Measurements from ENCODE around the gene C5orf58. TPM values are rescaled to one million over a fixed set of nuclear protein-coding genes. Genes with fewer than 3 reads are reported as not detected.
"Not testable (repeated sequence)": the region's sequence is repeated elsewhere in the genome, so short reads cannot be mapped to it uniquely, and the experiment has no call there.

The C5orf58 gene
- total and polyA plus RNA-seq, 7 donors: not detected

DNA sequence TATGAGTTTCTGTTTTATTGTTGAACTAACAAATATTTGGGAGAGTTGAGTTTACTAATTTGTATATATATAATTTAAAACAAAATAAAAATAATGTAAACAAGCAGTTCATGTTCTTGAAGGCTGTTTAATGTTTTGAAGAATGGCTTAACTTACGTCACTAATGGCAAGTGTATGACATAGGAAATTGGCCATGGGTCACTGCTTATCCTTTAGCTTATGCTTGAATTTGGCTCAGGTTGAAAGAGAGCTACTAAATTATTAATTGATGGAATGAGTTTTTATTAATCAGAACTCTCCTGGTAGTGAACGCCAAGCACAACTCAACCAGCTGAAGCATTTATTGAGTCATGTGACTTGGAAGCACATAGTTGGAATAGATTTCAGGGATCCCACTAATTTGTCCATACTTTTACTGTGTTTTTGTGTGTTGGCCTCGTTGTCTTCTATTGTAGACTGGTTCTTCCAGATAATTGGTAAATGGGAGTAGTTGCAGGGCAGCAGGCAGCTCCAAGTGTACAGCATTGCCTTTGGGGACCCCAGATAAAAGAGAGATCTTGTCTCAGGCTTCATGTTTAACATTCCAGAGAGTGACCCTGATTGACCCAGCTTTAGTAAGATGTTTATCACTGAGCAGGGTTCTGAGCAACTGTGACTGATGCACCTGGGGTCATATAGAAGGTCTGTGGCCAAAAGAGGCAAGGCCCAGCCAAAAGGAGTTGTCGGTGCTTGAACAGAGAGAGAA lies 13.5 kb downstream of the C5orf58 start:
- H3K27me3 ChIP-seq: no peaks in the 10 kb centered on the region
- DNase-seq: no peak
- intact Hi-C loops (cut with DNase I): no loop called here
- 61 to 81% methylated on average over 4 of the region's 4 CpGs for WGBS, 2 donors
- H3K4me1 ChIP-seq: no peaks in the 10 kb centered on the region
- H3K36me3 ChIP-seq: no peaks in the 10 kb centered on the region
- TF ChIP-seq EP300 (IDR thresholded peaks at IDR 0.05) (no peak), POLR2AphosphoS5 (IDR thresholded peaks at IDR 0.05) (no peak), POLR2A (IDR thresholded peaks at IDR 0.05) (no peak)
- TF ChIP-seq, protein P1, sequence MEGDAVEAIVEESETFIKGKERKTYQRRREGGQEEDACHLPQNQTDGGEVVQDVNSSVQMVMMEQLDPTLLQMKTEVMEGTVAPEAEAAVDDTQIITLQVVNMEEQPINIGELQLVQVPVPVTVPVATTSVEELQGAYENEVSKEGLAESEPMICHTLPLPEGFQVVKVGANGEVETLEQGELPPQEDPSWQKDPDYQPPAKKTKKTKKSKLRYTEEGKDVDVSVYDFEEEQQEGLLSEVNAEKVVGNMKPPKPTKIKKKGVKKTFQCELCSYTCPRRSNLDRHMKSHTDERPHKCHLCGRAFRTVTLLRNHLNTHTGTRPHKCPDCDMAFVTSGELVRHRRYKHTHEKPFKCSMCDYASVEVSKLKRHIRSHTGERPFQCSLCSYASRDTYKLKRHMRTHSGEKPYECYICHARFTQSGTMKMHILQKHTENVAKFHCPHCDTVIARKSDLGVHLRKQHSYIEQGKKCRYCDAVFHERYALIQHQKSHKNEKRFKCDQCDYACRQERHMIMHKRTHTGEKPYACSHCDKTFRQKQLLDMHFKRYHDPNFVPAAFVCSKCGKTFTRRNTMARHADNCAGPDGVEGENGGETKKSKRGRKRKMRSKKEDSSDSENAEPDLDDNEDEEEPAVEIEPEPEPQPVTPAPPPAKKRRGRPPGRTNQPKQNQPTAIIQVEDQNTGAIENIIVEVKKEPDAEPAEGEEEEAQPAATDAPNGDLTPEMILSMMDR (IDR thresholded peaks at IDR 0.05): no peak
- no peak overlapping the region for H3K27ac ChIP-seq
- no peaks in the 10 kb centered on the region for H3K9me3 ChIP-seq
- no peak overlapping the region for H3K4me3 ChIP-seq

DNA sequence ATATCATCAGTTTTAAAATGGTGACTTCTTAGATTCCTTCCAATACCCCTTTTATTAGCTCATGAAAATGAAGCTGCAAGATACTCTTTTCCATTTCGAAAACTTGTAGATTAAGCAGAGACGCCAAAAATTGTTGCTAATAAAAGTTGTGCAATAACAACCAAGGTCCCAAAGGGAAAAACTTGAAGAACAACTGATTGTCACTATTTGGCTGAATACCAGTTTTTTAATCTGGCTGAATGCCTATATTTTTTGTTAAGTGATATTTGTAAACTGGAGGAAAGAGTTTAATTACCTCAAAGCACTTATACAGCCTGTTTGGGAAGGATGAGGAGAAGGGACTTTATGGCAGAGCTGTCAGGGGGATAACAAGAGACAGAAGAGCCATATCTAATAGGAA lies 14.6 kb downstream of the C5orf58 start:
- H3K27me3 ChIP-seq: no peaks in the 10 kb centered on the region
- no peak overlapping the region for H3K4me3 ChIP-seq
- H3K27ac ChIP-seq: no peak overlapping the region
- H3K4me1 ChIP-seq: no peaks in the 10 kb centered on the region
- DNase-seq: no peak
- WGBS, 2 donors: 76 to 83% methylated on average over 2 of the region's 2 CpGs
- intact Hi-C loops (cut with DNase I): no loop called here
- H3K9me3 ChIP-seq: no peaks in the 10 kb centered on the region
- TF ChIP-seq EP300 (IDR thresholded peaks at IDR 0.05): no peak
- no peak for TF ChIP-seq POLR2A (IDR thresholded peaks at IDR 0.05)
- TF ChIP-seq POLR2AphosphoS5 (IDR thresholded peaks at IDR 0.05): no peak
- TF ChIP-seq, protein P1 (IDR thresholded peaks at IDR 0.05): no peak
- H3K36me3 ChIP-seq: no peaks in the 10 kb centered on the region

DNA sequence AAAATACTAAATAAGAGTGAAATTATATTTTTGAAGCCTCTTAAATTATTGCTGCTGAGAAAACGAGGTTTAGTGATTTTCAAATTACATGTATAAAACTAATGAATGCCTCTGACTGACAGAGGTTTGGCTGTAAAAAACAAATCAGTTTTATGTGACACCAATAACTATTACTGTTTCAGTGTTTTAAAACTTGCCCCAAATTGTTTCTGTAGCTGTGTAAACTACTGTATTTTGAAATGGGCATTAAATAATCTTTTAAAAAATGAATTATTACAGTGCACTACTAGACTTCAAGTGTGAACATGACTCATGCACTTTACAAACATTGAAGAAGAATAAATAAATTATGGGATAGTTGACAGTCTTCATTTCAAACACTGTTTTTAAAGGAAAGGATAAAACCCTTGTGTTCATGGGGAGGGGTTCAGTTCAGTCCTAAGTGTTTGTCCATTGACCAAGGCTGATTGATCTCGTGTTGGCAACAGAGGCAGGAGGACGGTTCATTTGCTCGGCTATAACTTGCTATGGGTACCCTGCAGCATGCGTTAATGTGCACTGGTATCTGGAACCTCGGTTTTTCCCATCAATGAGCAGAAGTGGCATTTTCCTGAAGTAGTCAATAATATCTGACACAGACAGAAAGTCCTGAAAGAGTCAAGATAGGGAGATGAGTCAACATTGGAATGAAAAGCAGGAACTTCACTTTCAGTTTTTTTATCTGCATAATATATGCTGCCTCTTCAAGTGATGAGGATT lies 15.6 kb downstream of the C5orf58 start:
- Histone ChIP-seq H3K9me3 (no peaks in the 10 kb centered on the region), H3K27me3 (no peaks in the 10 kb centered on the region), H3K4me3 (no peak overlapping the region), H3K4me1 (no peaks in the 10 kb centered on the region), H3K36me3 (no peaks in the 10 kb centered on the region), H3K27ac (no peak overlapping the region)
- intact Hi-C loops (cut with DNase I): no loop called here
- no peak for TF ChIP-seq POLR2A (IDR thresholded peaks at IDR 0.05)
- TF ChIP-seq POLR2AphosphoS5 (IDR thresholded peaks at IDR 0.05): no peak
- no peak for TF ChIP-seq EP300 (IDR thresholded peaks at IDR 0.05)
- TF ChIP-seq, protein P1 (IDR thresholded peaks at IDR 0.05): no peak
- DNase-seq: no peak
- 59 to 65% methylated on average over 6 of the region's 6 CpGs for WGBS, 2 donors

DNA sequence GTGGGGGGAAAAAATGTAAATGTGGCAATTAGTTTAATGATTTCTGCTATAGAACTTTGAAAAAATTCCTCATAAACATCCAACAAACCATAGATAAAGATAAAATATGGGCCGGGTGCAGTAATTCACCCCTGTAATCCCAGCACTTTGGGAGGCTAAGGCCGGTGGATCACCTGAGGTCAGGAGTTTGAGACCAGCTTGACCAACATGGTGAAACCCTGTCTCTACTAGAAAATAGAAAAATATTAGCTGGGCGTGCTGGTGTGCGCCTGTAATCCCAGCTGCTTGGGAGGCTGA lies 16.1 kb downstream of the C5orf58 start:
- H3K4me3 ChIP-seq; H3K36me3 ChIP-seq; H3K9me3 ChIP-seq; DNase-seq; H3K27ac ChIP-seq; intact Hi-C loops (cut with DNase I); H3K4me1 ChIP-seq; H3K27me3 ChIP-seq: not testable (repeated sequence)
- 78 to 93% methylated on average over 4 of the region's 4 CpGs for WGBS, 2 donors

DNA sequence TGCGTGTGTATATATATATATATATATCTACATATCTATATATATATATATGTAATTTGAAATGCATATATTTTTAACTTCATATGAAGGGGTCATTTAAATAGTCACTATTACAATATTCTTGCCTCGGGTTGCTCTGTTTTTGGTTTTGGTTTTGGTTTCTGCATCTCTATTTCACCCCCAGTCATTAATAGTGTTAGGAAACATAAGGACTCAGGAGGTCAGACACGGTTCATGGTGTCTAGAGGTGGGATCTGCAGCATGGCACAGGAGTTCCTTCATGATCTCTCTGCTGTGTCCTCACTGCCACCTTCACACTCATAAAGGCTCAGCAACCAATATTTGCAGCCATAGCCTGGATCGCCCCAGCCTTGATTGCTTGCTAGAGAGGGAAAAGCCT lies 16.6 kb downstream of the C5orf58 start:
- H3K4me1 ChIP-seq: no peaks in the 10 kb centered on the region
- H3K27ac ChIP-seq: no peak overlapping the region
- 67 to 77% methylated on average over 4 of the region's 4 CpGs for WGBS, 2 donors
- H3K9me3 ChIP-seq: no peaks in the 10 kb centered on the region
- no peak overlapping the region for H3K4me3 ChIP-seq
- intact Hi-C loops (cut with DNase I): no loop called here
- no peaks in the 10 kb centered on the region for H3K27me3 ChIP-seq
- DNase-seq: no peak
- TF ChIP-seq EP300 (IDR thresholded peaks at IDR 0.05) (no peak), POLR2A (IDR thresholded peaks at IDR 0.05) (no peak), POLR2AphosphoS5 (IDR thresholded peaks at IDR 0.05) (no peak)
- TF ChIP-seq, protein P1 (IDR thresholded peaks at IDR 0.05): no peak
- no peaks in the 10 kb centered on the region for H3K36me3 ChIP-seq
